DOHH2 (cell line): ENCODE data around the gene PIP4K2C.

Source experiments
- H3F3A ChIP-seq: fragments of 200-600 bp; sonication (generic), shearing (Covaris generic); 2 replicates; pipeline ENCODE4 v1.6.0; 2016; ENCODE audit warnings: antibody characterized with exemption, mild to moderate bottlenecking; ENCODE audit not compliant: control insufficient read depth, insufficient read depth
- H3K27ac ChIP-seq: fragments of 200-600 bp; sonication (generic); 2 replicates; pipeline ENCODE4 v1.5.1; 2014; ENCODE audit warnings: low read depth, mild to moderate bottlenecking, low read length, moderate library complexity
- H3K27me3 ChIP-seq: fragments of 200-600 bp; sonication (generic); 2 replicates; pipeline ENCODE4 v1.6.1; 2014; ENCODE audit warnings: mild to moderate bottlenecking, low read length, mixed read lengths; ENCODE audit not compliant: control insufficient read depth
- H3K36me3 ChIP-seq: fragments of 200-600 bp; sonication (generic); 2 replicates; pipeline ENCODE4 v1.6.1; 2014; ENCODE audit warnings: mild to moderate bottlenecking, low read length, moderate library complexity, mixed read lengths; ENCODE audit not compliant: control insufficient read depth
- H3K4me1 ChIP-seq: fragments of 200-600 bp; sonication (generic); 2 replicates; pipeline ENCODE4 v1.6.1; 2014; ENCODE audit warnings: mild to moderate bottlenecking, low read length, mixed read lengths; ENCODE audit not compliant: control insufficient read depth
- H3K4me2 ChIP-seq: fragments of 200-600 bp; sonication (generic); 2 replicates; pipeline ENCODE4 v1.6.0; 2014; ENCODE audit warnings: mild to moderate bottlenecking, low read length, moderate library complexity
- H3K4me3 ChIP-seq: fragments of 200-600 bp; sonication (generic); 2 replicates; pipeline ENCODE4 v1.5.1; 2014; ENCODE audit warnings: mild to moderate bottlenecking, low read length, mixed read lengths
- H3K79me2 ChIP-seq: fragments of 200-600 bp; sonication (generic); 2 replicates; pipeline ENCODE4 v1.6.1; 2014; ENCODE audit warnings: mild to moderate bottlenecking, low read length, mixed read lengths; ENCODE audit not compliant: control insufficient read depth
- H3K9me2 ChIP-seq: fragments of 200-600 bp; sonication (generic); replicated peaks from 2 replicates; pipeline ENCODE4 v1.6.1; 2014; ENCODE audit warnings: mild to moderate bottlenecking, low read length, mixed read lengths; ENCODE audit not compliant: control insufficient read depth
- H3K9me3 ChIP-seq: fragments of 200-600 bp; sonication (generic); 2 replicates; pipeline ENCODE4 v1.6.1; 2014; ENCODE audit warnings: antibody characterized with exemption, low read length, mixed read lengths; ENCODE audit not compliant: control insufficient read depth, insufficient read depth
- H4K20me1 ChIP-seq: fragments of 200-600 bp; sonication (generic); 2 replicates; pipeline ENCODE4 v1.6.0; 2014; ENCODE audit warnings: low read depth, mild to moderate bottlenecking, antibody characterized with exemption, low read length, moderate library complexity; ENCODE audit not compliant: control insufficient read depth, insufficient read depth
- EZH2phosphoT487 ChIP-seq: fragments of 200-600 bp; sonication (generic); IDR thresholded peaks from 2 replicates; pipeline ENCODE4 v1.6.1; 2017; ENCODE audit warnings: borderline replicate concordance, mild to moderate bottlenecking, antibody characterized with exemption, low read length, moderate library complexity, mixed read lengths
- TF ChIP-seq, protein P1 (sequence below): fragments of 200-600 bp; sonication (generic); IDR thresholded peaks from one replicate; pipeline ENCODE4 v1.5.1; 2014; ENCODE audit warnings: antibody characterized with exemption, mild to moderate bottlenecking, low read depth, low read length; ENCODE audit not compliant: poor library complexity, severe bottlenecking

The PIP4K2C gene

DNA sequence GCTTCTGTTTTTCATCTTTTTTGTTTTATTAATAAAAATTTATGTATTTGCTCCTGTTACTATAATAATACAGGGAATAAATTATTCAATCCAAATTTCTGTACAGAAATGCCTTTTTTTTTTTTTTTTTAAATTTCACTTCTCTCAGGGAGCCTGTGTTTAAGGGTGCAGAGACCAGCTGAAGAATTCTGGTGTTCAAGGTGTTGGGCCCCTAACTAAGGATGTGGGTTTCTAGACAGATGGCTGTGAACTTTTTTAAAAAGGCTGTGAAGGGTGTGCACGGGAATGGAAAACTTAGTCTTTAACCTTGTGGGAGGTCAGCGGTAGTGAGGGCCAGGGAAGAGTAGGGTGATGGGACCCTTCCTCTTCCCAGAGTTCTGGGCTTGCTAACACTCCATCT lies 12.3 kb downstream of the PIP4K2C start:
- H3K36me3 ChIP-seq = peaks cover 11% of the 10 kb centered on the region; the same call in 1 of the 2 replicates

DNA sequence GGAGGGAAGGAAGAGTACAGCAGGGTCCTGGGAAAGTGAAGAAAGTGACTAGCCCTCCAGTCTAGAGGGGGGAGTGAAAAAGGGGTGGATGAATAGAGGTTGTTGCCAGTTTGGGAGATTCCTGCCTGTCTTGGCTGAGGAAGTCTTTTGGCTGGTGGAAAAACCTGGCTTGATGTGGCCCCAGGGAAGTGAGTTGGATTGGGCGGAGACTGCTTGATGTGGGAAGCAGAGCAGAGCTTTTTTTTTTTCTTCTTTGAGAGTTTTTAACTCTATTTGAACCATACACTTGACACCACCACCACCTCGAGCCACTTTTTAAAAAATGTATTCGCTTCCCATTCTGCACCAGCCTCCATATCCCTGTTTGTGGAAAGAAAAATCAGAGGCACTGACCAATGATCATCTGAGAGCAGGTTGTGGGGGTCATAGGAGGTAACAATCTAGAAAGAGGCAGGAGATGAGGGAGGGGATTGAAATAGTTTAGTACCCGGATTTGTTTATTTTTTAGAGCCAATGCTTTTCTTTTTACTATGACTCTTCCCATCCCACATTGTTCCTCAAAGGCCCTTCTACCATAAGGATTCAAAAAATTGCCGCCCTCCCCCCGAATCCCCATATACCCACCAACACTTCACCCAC lies 12.9 kb downstream of the PIP4K2C start:
- H3K36me3 ChIP-seq = peaks cover 7% of the 10 kb centered on the region; the same call in 1 of the 2 replicates
- H3K27me3 ChIP-seq = peaks cover 24% of the 10 kb centered on the region
- no peaks in the 10 kb centered on the region for H3K9me2 ChIP-seq
- peaks cover 3% of the 10 kb centered on the region; the same call in 1 of the 2 replicates for H3F3A ChIP-seq
- no peaks in the 10 kb centered on the region for H3K9me3 ChIP-seq
- H3K27ac ChIP-seq = no peak overlapping the region
- TF ChIP-seq EZH2phosphoT487 = no peak
- TF ChIP-seq, protein P1, sequence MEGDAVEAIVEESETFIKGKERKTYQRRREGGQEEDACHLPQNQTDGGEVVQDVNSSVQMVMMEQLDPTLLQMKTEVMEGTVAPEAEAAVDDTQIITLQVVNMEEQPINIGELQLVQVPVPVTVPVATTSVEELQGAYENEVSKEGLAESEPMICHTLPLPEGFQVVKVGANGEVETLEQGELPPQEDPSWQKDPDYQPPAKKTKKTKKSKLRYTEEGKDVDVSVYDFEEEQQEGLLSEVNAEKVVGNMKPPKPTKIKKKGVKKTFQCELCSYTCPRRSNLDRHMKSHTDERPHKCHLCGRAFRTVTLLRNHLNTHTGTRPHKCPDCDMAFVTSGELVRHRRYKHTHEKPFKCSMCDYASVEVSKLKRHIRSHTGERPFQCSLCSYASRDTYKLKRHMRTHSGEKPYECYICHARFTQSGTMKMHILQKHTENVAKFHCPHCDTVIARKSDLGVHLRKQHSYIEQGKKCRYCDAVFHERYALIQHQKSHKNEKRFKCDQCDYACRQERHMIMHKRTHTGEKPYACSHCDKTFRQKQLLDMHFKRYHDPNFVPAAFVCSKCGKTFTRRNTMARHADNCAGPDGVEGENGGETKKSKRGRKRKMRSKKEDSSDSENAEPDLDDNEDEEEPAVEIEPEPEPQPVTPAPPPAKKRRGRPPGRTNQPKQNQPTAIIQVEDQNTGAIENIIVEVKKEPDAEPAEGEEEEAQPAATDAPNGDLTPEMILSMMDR = no peak
- H3K4me2 ChIP-seq = peak overlapping the region; percentile 50
- H3K4me3 ChIP-seq = peak overlapping the region; percentile 66
- H3K4me1 ChIP-seq = peaks cover 2% of the 10 kb centered on the region; the same call in 1 of the 2 replicates
- no peaks in the 10 kb centered on the region for H4K20me1 ChIP-seq
- H3K79me2 ChIP-seq = no peaks in the 10 kb centered on the region

More for the DNA sequence above, 12.3 kb downstream of the PIP4K2C start:
- Histone ChIP-seq H3K4me1 (peaks cover 2% of the 10 kb centered on the region; the same call in 1 of the 2 replicates), H4K20me1 (no peaks in the 10 kb centered on the region), H3K9me3 (no peaks in the 10 kb centered on the region), H3K9me2 (no peaks in the 10 kb centered on the region), H3K4me2 (no peak overlapping the region), H3K27ac (no peak overlapping the region), H3K79me2 (no peaks in the 10 kb centered on the region), H3F3A (peaks cover 3% of the 10 kb centered on the region; the same call in 1 of the 2 replicates), H3K4me3 (no peak overlapping the region), H3K27me3 (peaks cover 23% of the 10 kb centered on the region)
- TF ChIP-seq, protein P1 = no peak
- no peak for TF ChIP-seq EZH2phosphoT487

DNA sequence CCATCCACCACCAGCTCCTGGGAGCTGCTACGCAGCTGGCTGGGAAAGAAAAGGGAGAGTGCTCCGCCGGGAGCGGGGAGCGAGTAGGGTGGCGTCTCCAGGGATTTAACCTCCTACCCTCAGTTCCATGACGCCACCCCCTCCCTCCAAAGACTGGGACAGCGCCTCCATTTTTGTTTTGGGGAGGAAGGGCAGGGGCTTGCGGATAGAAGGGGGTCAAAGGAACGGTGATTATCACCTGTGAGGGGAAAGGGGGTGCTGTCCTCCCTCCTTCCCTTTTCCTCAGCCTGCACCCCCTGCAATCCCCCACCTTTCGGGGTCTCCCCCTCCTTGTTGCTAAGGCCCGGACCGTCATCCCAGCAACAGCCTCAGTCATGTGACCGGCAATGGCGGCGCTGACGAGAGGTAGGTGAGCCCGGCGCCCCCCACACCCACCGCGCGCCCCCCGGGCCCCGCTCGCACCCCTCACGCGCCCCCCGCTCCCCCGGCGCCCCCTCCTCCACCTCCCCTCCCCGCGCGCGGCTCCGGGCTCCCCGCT lies 13.5 kb downstream of the PIP4K2C start, which contains the start of gene DTX3:
Gene DTX3, plus strand, starts transcription at position 371 of the 538 bp plus-strand sequence. CDS start 1,694 bp downstream, outside the sequence.
- H3K4me2 ChIP-seq = peak within 1 kb of the TSS; percentile 50
- no peaks in the 10 kb centered on the region for H3K79me2 ChIP-seq
- H3K4me1 ChIP-seq = peaks cover 2% of the 10 kb centered on the region; the same call in 1 of the 2 replicates
- no peak for TF ChIP-seq EZH2phosphoT487
- TF ChIP-seq, protein P1 = no peak
- H4K20me1 ChIP-seq = no peaks in the 10 kb centered on the region
- peak within 1 kb of the TSS; percentile 66 for H3K4me3 ChIP-seq
- H3F3A ChIP-seq = peaks cover 3% of the 10 kb centered on the region; the same call in 1 of the 2 replicates
- no peaks in the 10 kb centered on the region for H3K9me3 ChIP-seq
- H3K27me3 ChIP-seq = peaks cover 26% of the 10 kb centered on the region
- no peak within 1 kb of the TSS for H3K27ac ChIP-seq
- H3K9me2 ChIP-seq = no peaks in the 10 kb centered on the region
- peaks cover 6% of the 10 kb centered on the region; the same call in 1 of the 2 replicates for H3K36me3 ChIP-seq
